ENCODE data around the gene DEPDC7. TPM values are rescaled to one million over a fixed set of nuclear protein-coding genes. Genes with fewer than 3 reads are reported as not detected.
"Not testable (repeated sequence)": the region's sequence is repeated elsewhere in the genome, so short reads cannot be mapped to it uniquely, and the experiment has no call there.

Gene DEPDC7
- polyA plus RNA-seq: not detected

- Mint-ChIP-seq H3K36me3 (no peaks in the 10 kb centered on the region), H3K4me1 (peaks cover 10 to 15% (median 14%) of the 10 kb centered on the region in 3 donors), H3K27me3 (peaks cover 31% of the 10 kb centered on the region)
Measured at GRCh38 chr11:33015621-33016551, at the start of gene DEPDC7. DEPDC7 (plus strand) TSS chr11:33015878; CDS start chr11:33015956, 78 bp downstream.

GRCh38 chr11:32968541-32968940, 47.1 kb upstream of the DEPDC7 start:
- peak overlapping the region in 1 of 3 donors; percentile 39 for H3K27ac Mint-ChIP-seq
- H3K4me3 Mint-ChIP-seq: no peak overlapping the region
- no peaks in the 10 kb centered on the region for H3K27me3 Mint-ChIP-seq
- no peaks in the 10 kb centered on the region for H3K36me3 Mint-ChIP-seq
- no peaks in the 10 kb centered on the region for H3K4me1 Mint-ChIP-seq
- no peaks in the 10 kb centered on the region for H3K9me3 Mint-ChIP-seq

More at GRCh38 chr11:33015621-33016551, at the start of gene DEPDC7:
- Mint-ChIP-seq H3K4me3 (peak within 1 kb of the TSS; percentile 31 to 86 (median 57)), H3K9me3 (peaks cover 0 to 3% (median 0%) of the 10 kb centered on the region in 3 donors), H3K27ac (peak within 1 kb of the TSS in 1 of 3 donors; percentile 9)

GRCh38 chr11:32972233-32972632, 43.4 kb upstream of the DEPDC7 start:
- not testable (repeated sequence) for H3K27ac Mint-ChIP-seq, H3K36me3 Mint-ChIP-seq

GRCh38 chr11:32972781-32973180, 42.9 kb upstream of the DEPDC7 start:
- no peak overlapping the region for H3K4me3 Mint-ChIP-seq

More at GRCh38 chr11:32972233-32972632, 43.4 kb upstream of the DEPDC7 start:
- not testable (repeated sequence) for H3K27me3 Mint-ChIP-seq, H3K4me3 Mint-ChIP-seq, H3K4me1 Mint-ChIP-seq, H3K9me3 Mint-ChIP-seq

GRCh38 chr11:32982626-32983025, 33.1 kb upstream of the DEPDC7 start:
- peaks cover 9% of the 10 kb centered on the region for H3K36me3 Mint-ChIP-seq
- no peak overlapping the region for H3K27ac Mint-ChIP-seq

More at GRCh38 chr11:32972781-32973180, 42.9 kb upstream of the DEPDC7 start:
- Mint-ChIP-seq H3K4me1 (no peaks in the 10 kb centered on the region), H3K27me3 (no peaks in the 10 kb centered on the region), H3K9me3 (no peaks in the 10 kb centered on the region), H3K27ac (no peak overlapping the region), H3K36me3 (peaks cover 2% of the 10 kb centered on the region)

GRCh38 chr11:32983506-32983905, 32.2 kb upstream of the DEPDC7 start:
- Mint-ChIP-seq H3K27me3 (no peaks in the 10 kb centered on the region), H3K27ac (no peak overlapping the region), H3K9me3 (no peaks in the 10 kb centered on the region), H3K4me3 (no peak overlapping the region), H3K4me1 (no peaks in the 10 kb centered on the region), H3K36me3 (peaks cover 9% of the 10 kb centered on the region)

More at GRCh38 chr11:32982626-32983025, 33.1 kb upstream of the DEPDC7 start:
- Mint-ChIP-seq H3K27me3 (no peaks in the 10 kb centered on the region), H3K4me3 (no peak overlapping the region), H3K4me1 (no peaks in the 10 kb centered on the region), H3K9me3 (no peaks in the 10 kb centered on the region)

- H3K9me3 Mint-ChIP-seq: no peaks in the 10 kb centered on the region
- no peaks in the 10 kb centered on the region for H3K27me3 Mint-ChIP-seq
- H3K27ac Mint-ChIP-seq: no peak overlapping the region
- H3K4me1 Mint-ChIP-seq: no peaks in the 10 kb centered on the region
- no peak overlapping the region for H3K4me3 Mint-ChIP-seq
- peaks cover 9% of the 10 kb centered on the region for H3K36me3 Mint-ChIP-seq
Measured at GRCh38 chr11:32985600-32985999, 30.1 kb upstream of the DEPDC7 start.

- no peak overlapping the region for H3K27ac Mint-ChIP-seq
- no peak overlapping the region for H3K4me3 Mint-ChIP-seq
- H3K27me3 Mint-ChIP-seq: peaks cover 3% of the 10 kb centered on the region
- peaks cover 0 to 2% (median 0%) of the 10 kb centered on the region in 3 donors for H3K4me1 Mint-ChIP-seq
- H3K36me3 Mint-ChIP-seq: peaks cover 6% of the 10 kb centered on the region
- H3K9me3 Mint-ChIP-seq: peaks cover 3 to 11% (median 4%) of the 10 kb centered on the region in 3 donors
Measured at GRCh38 chr11:32987851-32988250, 27.8 kb upstream of the DEPDC7 start.

- Mint-ChIP-seq H3K36me3 (no peaks in the 10 kb centered on the region), H3K9me3 (peaks cover 6 to 11% (median 6%) of the 10 kb centered on the region in 3 donors), H3K27me3 (peaks cover 3% of the 10 kb centered on the region), H3K4me1 (peaks cover 0 to 2% (median 0%) of the 10 kb centered on the region in 3 donors), H3K4me3 (no peak overlapping the region), H3K27ac (no peak overlapping the region)
Measured at GRCh38 chr11:32990481-32990880, 25.2 kb upstream of the DEPDC7 start.

- peaks cover 0 to 2% (median 0%) of the 10 kb centered on the region in 3 donors for H3K4me1 Mint-ChIP-seq
- H3K27me3 Mint-ChIP-seq: peaks cover 3% of the 10 kb centered on the region
- peaks cover 6 to 11% (median 6%) of the 10 kb centered on the region in 3 donors for H3K9me3 Mint-ChIP-seq
- H3K27ac Mint-ChIP-seq: no peak overlapping the region
- no peak overlapping the region for H3K4me3 Mint-ChIP-seq
- H3K36me3 Mint-ChIP-seq: no peaks in the 10 kb centered on the region
Measured at GRCh38 chr11:32991427-32991826, 24.3 kb upstream of the DEPDC7 start.

- Mint-ChIP-seq H3K9me3 (peaks cover 6 to 11% (median 6%) of the 10 kb centered on the region in 3 donors), H3K4me1 (peaks cover 0 to 2% (median 0%) of the 10 kb centered on the region in 3 donors), H3K36me3 (no peaks in the 10 kb centered on the region), H3K4me3 (no peak overlapping the region), H3K27me3 (peaks cover 3% of the 10 kb centered on the region), H3K27ac (no peak overlapping the region)
Measured at GRCh38 chr11:32991898-32992297, 23.8 kb upstream of the DEPDC7 start.

- H3K4me3 Mint-ChIP-seq: no peak overlapping the region
- no peak overlapping the region for H3K27ac Mint-ChIP-seq
- peaks cover 3% of the 10 kb centered on the region for H3K36me3 Mint-ChIP-seq
- H3K27me3 Mint-ChIP-seq: peaks cover 5% of the 10 kb centered on the region
- H3K9me3 Mint-ChIP-seq: peaks cover 5 to 11% (median 6%) of the 10 kb centered on the region in 3 donors
- H3K4me1 Mint-ChIP-seq: no peaks in the 10 kb centered on the region
Measured at GRCh38 chr11:33000181-33000580, 15.5 kb upstream of the DEPDC7 start.

- Mint-ChIP-seq H3K27me3 (peaks cover 5% of the 10 kb centered on the region), H3K27ac (no peak overlapping the region), H3K4me1 (no peaks in the 10 kb centered on the region), H3K9me3 (peaks cover 5 to 11% (median 6%) of the 10 kb centered on the region in 3 donors), H3K36me3 (peaks cover 3% of the 10 kb centered on the region), H3K4me3 (no peak overlapping the region)
Measured at GRCh38 chr11:33001281-33001680, 14.4 kb upstream of the DEPDC7 start.

- Mint-ChIP-seq H3K4me1 (no peaks in the 10 kb centered on the region), H3K27me3 (peaks cover 5% of the 10 kb centered on the region), H3K4me3 (no peak overlapping the region), H3K36me3 (peaks cover 3% of the 10 kb centered on the region), H3K9me3 (peaks cover 5 to 11% (median 6%) of the 10 kb centered on the region in 3 donors), H3K27ac (no peak overlapping the region)
Measured at GRCh38 chr11:33001751-33002542, 13.7 kb upstream of the DEPDC7 start.

GRCh38 chr11:33005175-33005574, 10.5 kb upstream of the DEPDC7 start:
- Mint-ChIP-seq H3K36me3 (peaks cover 2% of the 10 kb centered on the region), H3K9me3 (peaks cover 0 to 2% (median 0%) of the 10 kb centered on the region in 3 donors), H3K4me3 (no peak overlapping the region), H3K27ac (no peak overlapping the region), H3K4me1 (no peaks in the 10 kb centered on the region), H3K27me3 (peaks cover 4% of the 10 kb centered on the region)
